ENCODE results near the gene TBC1D1. TPM values are rescaled to one million over a fixed set of nuclear protein-coding genes. Genes with fewer than 3 reads are reported as not detected.

Gene TBC1D1
- total and polyA plus RNA-seq, 8 donors = 16.2 to 41.0 (median 24.6) TPM

- DNase-seq (no peak), ATAC-seq (no peak), FAIRE-seq (no peak)
- no peaks in the 10 kb centered on the region for H3K27me3 ChIP-seq
- intact Hi-C loops (cut with DNase I) = loop anchor here in 1 of 3 donors (10.0 kb wide), 1 partner anchor 72 kb away; no protein-coding TSS in a partner anchor
- H3K9me3 ChIP-seq = no peaks in the 10 kb centered on the region
- TF ChIP-seq, protein P1, sequence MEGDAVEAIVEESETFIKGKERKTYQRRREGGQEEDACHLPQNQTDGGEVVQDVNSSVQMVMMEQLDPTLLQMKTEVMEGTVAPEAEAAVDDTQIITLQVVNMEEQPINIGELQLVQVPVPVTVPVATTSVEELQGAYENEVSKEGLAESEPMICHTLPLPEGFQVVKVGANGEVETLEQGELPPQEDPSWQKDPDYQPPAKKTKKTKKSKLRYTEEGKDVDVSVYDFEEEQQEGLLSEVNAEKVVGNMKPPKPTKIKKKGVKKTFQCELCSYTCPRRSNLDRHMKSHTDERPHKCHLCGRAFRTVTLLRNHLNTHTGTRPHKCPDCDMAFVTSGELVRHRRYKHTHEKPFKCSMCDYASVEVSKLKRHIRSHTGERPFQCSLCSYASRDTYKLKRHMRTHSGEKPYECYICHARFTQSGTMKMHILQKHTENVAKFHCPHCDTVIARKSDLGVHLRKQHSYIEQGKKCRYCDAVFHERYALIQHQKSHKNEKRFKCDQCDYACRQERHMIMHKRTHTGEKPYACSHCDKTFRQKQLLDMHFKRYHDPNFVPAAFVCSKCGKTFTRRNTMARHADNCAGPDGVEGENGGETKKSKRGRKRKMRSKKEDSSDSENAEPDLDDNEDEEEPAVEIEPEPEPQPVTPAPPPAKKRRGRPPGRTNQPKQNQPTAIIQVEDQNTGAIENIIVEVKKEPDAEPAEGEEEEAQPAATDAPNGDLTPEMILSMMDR (IDR thresholded peaks at IDR 0.05) = no peak
- peak overlapping the region in 1 of 4 donors; percentile 44 for H3K27ac ChIP-seq
- peaks cover 0 to 3% (median 0%) of the 10 kb centered on the region in 3 donors for H3K36me3 ChIP-seq
- 87 to 89% methylated on average over 3 of the region's 3 CpGs for WGBS, 2 donors
- H3K4me1 ChIP-seq = peaks cover 5 to 27% (median 11%) of the 10 kb centered on the region in 3 donors
- no peak overlapping the region for H3K4me3 ChIP-seq
Measured at GRCh38 chr4:38072578-38072977, 181.7 kb downstream of the TBC1D1 start.

- Histone ChIP-seq H3K4me1 (peaks cover 5 to 30% (median 11%) of the 10 kb centered on the region in 3 donors), H3K4me3 (no peak overlapping the region), H3K36me3 (peaks cover 0 to 3% (median 0%) of the 10 kb centered on the region in 3 donors), H3K27ac (no peak overlapping the region), H3K9me3 (no peaks in the 10 kb centered on the region), H3K27me3 (no peaks in the 10 kb centered on the region)
- FAIRE-seq = no peak
- ATAC-seq = no peak
- 92 to 93% methylated on average over 4 of the region's 4 CpGs for WGBS, 2 donors
- no peak for DNase-seq
- TF ChIP-seq, protein P1 (IDR thresholded peaks at IDR 0.05) = no peak
- intact Hi-C loops (cut with DNase I) = loop anchor here in 1 of 3 donors (10.0 kb wide), 1 partner anchor 71 kb away; no protein-coding TSS in a partner anchor
Measured at GRCh38 chr4:38073596-38074234, 182.8 kb downstream of the TBC1D1 start.

- peaks cover 0 to 27% (median 0%) of the 10 kb centered on the region in 3 donors for H3K4me1 ChIP-seq
- H3K27ac ChIP-seq = peak overlapping the region in 2 of 4 donors; percentile 31 to 56
- FAIRE-seq = no peak
Measured at GRCh38 chr4:38075370-38076152, 184.7 kb downstream of the TBC1D1 start.

DNA sequence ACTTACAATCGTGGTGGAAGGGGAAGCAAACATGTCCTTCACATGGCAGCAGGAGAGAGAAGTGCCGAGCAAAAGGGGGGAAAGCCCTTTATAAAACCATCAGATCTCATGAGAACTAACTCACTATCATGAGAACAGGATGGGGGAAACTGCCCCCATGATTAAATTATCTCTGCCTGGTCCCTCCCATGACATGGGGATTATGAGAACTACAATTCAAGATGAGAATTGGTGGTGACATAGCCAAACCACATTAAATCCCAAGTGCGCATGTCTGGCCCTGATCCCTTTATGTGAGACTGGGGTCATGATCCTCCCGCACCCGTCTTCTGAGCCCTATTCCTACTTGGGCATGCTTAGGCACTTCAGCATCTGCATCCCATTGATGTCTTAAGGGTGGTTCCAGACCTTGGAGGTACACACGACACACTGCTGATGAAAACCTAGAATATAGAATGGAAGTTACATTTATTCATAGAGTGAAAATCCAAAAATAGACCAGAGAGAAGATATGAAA, 185.3 kb downstream of the TBC1D1 start:
- Histone ChIP-seq H3K27me3 (no peaks in the 10 kb centered on the region), H3K4me3 (no peak overlapping the region), H3K4me1 (peaks cover 0 to 25% (median 0%) of the 10 kb centered on the region in 3 donors), H3K27ac (peak overlapping the region in 1 of 4 donors; percentile 56), H3K9me3 (no peaks in the 10 kb centered on the region), H3K36me3 (peaks cover 0 to 3% (median 0%) of the 10 kb centered on the region in 3 donors)
- DNase-seq (no peak), ATAC-seq (no peak), FAIRE-seq (no peak)
- 91 to 96% methylated on average over 6 of the region's 6 CpGs for WGBS, 2 donors
- TF ChIP-seq, protein P1 (IDR thresholded peaks at IDR 0.05) = no peak
- intact Hi-C loops (cut with DNase I) = loop anchor here in 1 of 3 donors (10.0 kb wide), 1 partner anchor 69 kb away; no protein-coding TSS in a partner anchor

More at GRCh38 chr4:38075370-38076152, 184.7 kb downstream of the TBC1D1 start:
- no peak overlapping the region for H3K4me3 ChIP-seq
- peak in 3 of 4 donors; percentile 14 to 53 (median 44) for ATAC-seq
- DNase-seq = no peak
- intact Hi-C loops (cut with DNase I) = loop anchor here in 1 of 3 donors (10.0 kb wide), 1 partner anchor 69 kb away; no protein-coding TSS in a partner anchor
- WGBS, 2 donors = 65 to 67% methylated on average over 6 of the region's 6 CpGs
- TF ChIP-seq, protein P1 (IDR thresholded peaks at IDR 0.05) = no peak
- H3K9me3 ChIP-seq = no peaks in the 10 kb centered on the region
- no peaks in the 10 kb centered on the region for H3K27me3 ChIP-seq
- peaks cover 0 to 3% (median 0%) of the 10 kb centered on the region in 3 donors for H3K36me3 ChIP-seq

Data from pancreas (tissue), 10 donors.